Adrenal gland (tissue), 12 donors: ENCODE data around the gene CDS1. TPM values are rescaled to one million over a fixed set of nuclear protein-coding genes. Genes with fewer than 3 reads are reported as not detected.
"Not testable (repeated sequence)": the region's sequence is repeated elsewhere in the genome, so short reads cannot be mapped to it uniquely, and the experiment has no call there.

Source experiments
- DNase-seq, 7 donors: peaks; one replicate each; pipeline ENCODE4 v3.0.0-alpha.2; 2019 to 2020
- H3K27ac ChIP-seq, 5 donors: fragments of 200-600 bp; sonication (generic) in 4 of 5; 1 replicate in 3 of 5; 2 replicates in 2 of 5; pipeline versions ENCODE4 v1.5.1 to v1.8.0; 2016 to 2020; ENCODE audit warnings: mild to moderate bottlenecking in 1 of 5
- H3K27me3 ChIP-seq: fragments of 200-600 bp; 2 replicates; pipeline ENCODE4 v1.8.0; 2021
- H3K36me3 ChIP-seq, 2 donors: fragments of 200-600 bp; replicated peaks in 1 of 2; 1 replicate in 1 of 2; 2 replicates in 1 of 2; pipeline versions ENCODE4 v1.5.1 to v1.8.0; 2018 to 2022
- H3K4me1 ChIP-seq, 2 donors: fragments of 200-600 bp; replicated peaks in 1 of 2; 1 replicate in 1 of 2; 2 replicates in 1 of 2; pipeline versions ENCODE4 v1.5.1 to v1.8.0; 2018 to 2021
- H3K4me3 ChIP-seq, 4 donors: fragments of 200-600 bp; sonication (generic) in 3 of 4; one replicate each; pipeline ENCODE4 v1.5.1; 2016 to 2018
- H3K9me3 ChIP-seq, 3 donors: fragments of 200-600 bp; sonication (generic) in 1 of 3; replicated peaks in 1 of 3; 1 replicate in 2 of 3; 2 replicates in 1 of 3; pipeline versions ENCODE4 v1.5.1 to v1.8.0; 2016 to 2021
- POLR2A ChIP-seq, 2 donors: fragments of 450-650 bp; IDR thresholded peaks; one replicate each; pipeline ENCODE4 v1.6.1; 2017; ENCODE audit warnings: antibody characterized with exemption in 2 of 2, mild to moderate bottlenecking in 2 of 2, moderate library complexity in 1 of 2
- WGBS, 4 donors: extraction: QIAGEN DNeasy Blood & Tissue Kit in 2 of 4; methylation state at CpG; one replicate each; pipeline versions ENCODE4 v1.1.5 to v1.1.7; 2013 to 2017; 5-methylcytosine and 5-hydroxymethylcytosine counted together
- intact Hi-C, 2 donors: fragments of 100-400 bp; cut with DNase I; formaldehyde crosslinking; loops; one replicate each; pipeline versions ENCODE4 v1.14.1 to v1.15.0; 2022 to 2023
- polyA plus RNA-seq, 3 donors: library from polyadenylated mRNA; stranded (reverse); fragments of 200-250 nt in 2 of 3; fragments of 350-450 nt in 1 of 3; fragmentation: Illumina TruSeq in 1 of 3; extraction: RNeasy Lipid Tissue Mini Kit (QIAGEN cat#74804) in 1 of 3; gene quantifications; one replicate each; pipeline ENCODE4 v1.2.3, GENCODE V29; 2013 to 2014
- total RNA-seq, 9 donors: library from RNA; depleted of rRNA in 4 of 9; stranded (reverse); fragments of >200 nt in 4 of 9; fragments of 120-200 nt in 1 of 9; fragmentation: NEBNext Ultra II Directional in 1 of 9; extraction: Animal tissue kit (Norgen Biotek cat#: 25700) in 1 of 9; gene quantifications; one replicate each; pipeline versions ENCODE4 v1.1.0 to v1.2.4, GENCODE V29; 2013 to 2023
- TF ChIP-seq, protein P1 (sequence below), 6 experiments: fragments of 450-650 bp in 4 of 6; fragments of 200-600 bp in 2 of 6; sonication (generic) in 1 of 6; IDR thresholded peaks; 1 replicate in 5 of 6; 2 replicates in 1 of 6; pipeline versions ENCODE4 v1.5.1 to v1.8.0; 2016 to 2021; ENCODE audit warnings: antibody characterized with exemption in 6 of 6, mild to moderate bottlenecking in 2 of 6, moderate library complexity in 1 of 6
- donor health status: healthy with polysubstance abuse.
- donor health status: Bipolar disorder and iron deficiency.
- donor health status: DM: yes; HTN: yes; CAD: no.
- donor health status: DM: no; HTN: no; CAD: no.
- donor health status: DM: no; HTN: no; CAD: no.
- donor health status: DM: yes; HTN: yes; CAD: no.

Gene CDS1
- total and polyA plus RNA-seq, 12 donors: 2.6 to 17.8 (median 9.0) TPM

DNA sequence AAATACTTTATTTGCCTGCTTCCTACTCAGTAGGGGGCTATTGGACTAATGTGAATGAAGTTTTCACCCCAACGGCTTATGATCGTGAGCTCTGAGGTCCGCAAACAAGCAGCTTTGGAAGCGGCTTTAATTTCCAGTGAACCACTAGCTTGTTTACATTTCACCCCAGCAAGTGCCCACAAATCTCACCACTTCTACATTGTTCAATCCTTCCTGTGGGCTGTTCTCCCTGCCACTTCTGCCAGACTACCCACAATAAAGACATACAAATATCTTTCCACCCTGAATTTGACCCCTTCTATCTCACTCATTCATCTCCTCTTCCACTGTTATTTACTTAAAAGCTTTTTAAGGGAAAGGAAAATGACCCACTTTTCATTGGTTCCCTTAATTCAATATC, 98.0 kb downstream of the CDS1 start:
- Histone ChIP-seq H3K4me1 (peaks cover 0 to 14% of the 10 kb centered on the region in 2 donors), H3K27ac (no peak overlapping the region), H3K36me3 (peaks cover 0 to 73% of the 10 kb centered on the region in 2 donors), H3K9me3 (no peaks in the 10 kb centered on the region), H3K4me3 (no peak overlapping the region), H3K27me3 (no peaks in the 10 kb centered on the region)
- intact Hi-C loops: no loop called here
- no peak for DNase-seq
- WGBS, 4 donors: 86 to 93% (median 90%) methylated on average over 4 of the region's 4 CpGs
- no peak for TF ChIP-seq POLR2A (IDR thresholded peaks at IDR 0.05)
- TF ChIP-seq, protein P1, sequence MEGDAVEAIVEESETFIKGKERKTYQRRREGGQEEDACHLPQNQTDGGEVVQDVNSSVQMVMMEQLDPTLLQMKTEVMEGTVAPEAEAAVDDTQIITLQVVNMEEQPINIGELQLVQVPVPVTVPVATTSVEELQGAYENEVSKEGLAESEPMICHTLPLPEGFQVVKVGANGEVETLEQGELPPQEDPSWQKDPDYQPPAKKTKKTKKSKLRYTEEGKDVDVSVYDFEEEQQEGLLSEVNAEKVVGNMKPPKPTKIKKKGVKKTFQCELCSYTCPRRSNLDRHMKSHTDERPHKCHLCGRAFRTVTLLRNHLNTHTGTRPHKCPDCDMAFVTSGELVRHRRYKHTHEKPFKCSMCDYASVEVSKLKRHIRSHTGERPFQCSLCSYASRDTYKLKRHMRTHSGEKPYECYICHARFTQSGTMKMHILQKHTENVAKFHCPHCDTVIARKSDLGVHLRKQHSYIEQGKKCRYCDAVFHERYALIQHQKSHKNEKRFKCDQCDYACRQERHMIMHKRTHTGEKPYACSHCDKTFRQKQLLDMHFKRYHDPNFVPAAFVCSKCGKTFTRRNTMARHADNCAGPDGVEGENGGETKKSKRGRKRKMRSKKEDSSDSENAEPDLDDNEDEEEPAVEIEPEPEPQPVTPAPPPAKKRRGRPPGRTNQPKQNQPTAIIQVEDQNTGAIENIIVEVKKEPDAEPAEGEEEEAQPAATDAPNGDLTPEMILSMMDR (IDR thresholded peaks at IDR 0.05): no peak

DNA sequence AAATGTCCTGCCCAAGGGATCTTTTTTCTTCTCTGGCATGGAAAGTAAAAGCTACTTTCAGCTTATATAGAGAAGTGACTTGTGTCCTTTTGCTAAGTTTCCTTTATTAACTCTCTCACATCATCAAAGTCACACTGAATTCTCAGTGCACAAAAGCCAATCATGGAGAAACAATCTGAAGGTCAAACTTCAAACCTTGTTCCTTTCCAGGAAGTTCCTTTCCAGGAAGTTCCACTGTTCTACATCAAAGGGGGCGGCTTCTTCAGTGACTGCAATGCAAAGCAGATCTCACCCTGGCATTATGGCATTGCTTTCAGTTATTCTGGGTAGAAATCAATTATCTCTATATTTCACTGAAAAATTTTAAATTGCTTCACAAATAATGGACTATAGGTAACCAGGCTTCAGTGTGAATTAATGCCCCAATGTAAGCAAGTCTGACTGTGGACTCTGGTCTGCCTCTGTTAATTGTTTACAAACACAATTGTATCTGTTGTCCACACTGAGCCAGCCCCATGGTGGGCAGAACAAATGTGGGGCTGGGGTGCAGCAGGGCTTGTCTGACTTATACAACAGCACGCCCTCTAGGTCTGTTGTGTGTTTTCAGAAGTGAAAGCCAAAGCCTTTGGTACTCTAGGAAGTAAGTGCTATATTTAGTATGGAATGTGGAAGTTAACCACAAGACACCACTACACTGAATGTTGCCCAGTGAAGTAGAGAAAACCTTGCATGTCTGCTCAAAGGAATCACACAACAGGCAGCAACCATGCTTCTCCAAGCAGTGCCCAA, 98.8 kb downstream of the CDS1 start:
- Histone ChIP-seq H3K4me1 (peaks cover 0 to 9% of the 10 kb centered on the region in 2 donors), H3K27ac (peak overlapping the region in 2 of 5 donors; percentile 8 to 56)
- WGBS, 4 donors: 55 to 70% (median 60%) methylated on average over 2 of the region's 2 CpGs

DNA sequence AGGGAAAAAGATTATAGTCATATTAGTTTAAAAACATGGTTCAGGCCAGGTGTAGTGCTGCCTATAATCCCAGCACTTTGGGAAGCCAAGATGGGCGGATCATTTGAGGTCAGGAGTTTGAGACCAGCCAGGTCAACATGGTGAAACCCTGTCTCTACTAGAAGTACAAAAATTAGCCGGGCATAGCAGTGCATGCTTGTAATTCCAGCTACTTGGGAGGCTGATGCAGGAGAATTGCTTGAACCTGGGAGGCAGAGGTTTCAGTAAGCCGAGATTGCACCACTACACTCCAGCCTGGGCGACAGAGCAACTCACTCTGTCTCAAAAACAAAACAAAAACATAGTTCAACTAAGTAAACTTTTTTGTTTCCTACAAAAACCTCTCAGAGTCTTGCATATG, 99.7 kb downstream of the CDS1 start:
- intact Hi-C loops, H3K27me3 ChIP-seq, DNase-seq, H3K4me3 ChIP-seq, H3K27ac ChIP-seq, H3K9me3 ChIP-seq, H3K4me1 ChIP-seq: not testable (repeated sequence)
- WGBS, 4 donors: 86 to 90% (median 88%) methylated on average over 4 of the region's 4 CpGs
- peaks cover 0 to 66% of the 10 kb centered on the region in 2 donors for H3K36me3 ChIP-seq

More for the DNA sequence above, 98.8 kb downstream of the CDS1 start:
- Histone ChIP-seq H3K27me3 (no peaks in the 10 kb centered on the region), H3K4me3 (no peak overlapping the region), H3K9me3 (no peaks in the 10 kb centered on the region), H3K36me3 (peaks cover 0 to 73% of the 10 kb centered on the region in 2 donors)
- intact Hi-C loops: no loop called here
- TF ChIP-seq, protein P1 (IDR thresholded peaks at IDR 0.05): no peak
- TF ChIP-seq POLR2A (IDR thresholded peaks at IDR 0.05): no peak
- DNase-seq: no peak

DNA sequence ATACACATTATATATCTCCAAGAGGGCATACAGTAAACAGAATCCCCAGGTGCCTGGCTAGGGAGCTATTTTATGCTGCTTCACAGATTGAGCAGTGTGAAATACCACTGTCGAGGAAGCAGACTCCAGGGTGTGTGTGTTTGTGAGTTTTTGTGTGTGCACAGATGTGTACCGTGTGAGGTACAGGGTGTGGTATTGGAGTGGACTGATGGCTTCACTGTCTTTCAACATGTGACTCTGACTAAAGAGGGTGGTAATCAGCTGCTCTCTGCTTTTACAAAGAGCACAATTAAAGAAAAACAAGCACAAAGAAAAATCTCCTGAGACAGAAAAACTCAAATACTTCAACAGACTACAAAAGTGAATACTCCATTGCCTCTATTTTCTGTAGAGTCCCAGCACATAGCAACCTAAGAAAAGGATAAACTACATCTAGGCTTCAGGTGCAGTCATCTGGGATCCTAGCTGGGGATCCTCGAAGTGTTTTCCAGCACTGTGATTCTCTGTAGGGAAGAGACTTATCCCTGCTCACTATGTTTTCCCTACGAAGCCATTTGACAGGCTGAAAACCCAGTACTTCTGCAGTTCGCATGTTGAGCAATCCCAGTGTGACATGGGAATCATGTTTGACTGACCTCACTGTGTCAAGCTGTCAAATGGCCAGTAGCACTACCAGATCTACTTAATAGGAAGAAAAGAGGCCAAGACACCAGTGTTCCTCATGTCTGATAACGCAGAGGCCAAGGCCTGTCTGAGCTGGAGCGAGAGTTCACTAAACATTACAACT, 100.3 kb downstream of the CDS1 start:
- H3K4me1 ChIP-seq: peaks cover 0 to 8% of the 10 kb centered on the region in 2 donors
- peak in 1 of 7 donors; percentile 28 for DNase-seq
- H3K4me3 ChIP-seq: no peak overlapping the region
- WGBS, 4 donors: 76 to 82% (median 80%) methylated on average over 7 of the region's 7 CpGs
- H3K27me3 ChIP-seq: no peaks in the 10 kb centered on the region
- H3K27ac ChIP-seq: no peak overlapping the region
- peaks cover 0 to 60% of the 10 kb centered on the region in 2 donors for H3K36me3 ChIP-seq
- TF ChIP-seq POLR2A (IDR thresholded peaks at IDR 0.05): no peak
- TF ChIP-seq, protein P1 (IDR thresholded peaks at IDR 0.05): no peak
- H3K9me3 ChIP-seq: no peaks in the 10 kb centered on the region
- intact Hi-C loops: no loop called here
